HepG2 (cell line): ENCODE data around the gene SLC16A3. TPM values are rescaled to one million over a fixed set of nuclear protein-coding genes. Genes with fewer than 3 reads are reported as not detected.

Experiments used
- AKAP8 ChIP-seq: sonication (generic); formaldehyde crosslinking; IDR thresholded peaks from 2 replicates; pipeline ENCODE4 v1.5.1; 2020; ENCODE audit warnings: mild to moderate bottlenecking, missing genetic modification reagents
- ATF3 ChIP-seq: sonication (generic); formaldehyde crosslinking; IDR thresholded peaks from 2 replicates; pipeline ENCODE4 v1.4.0; 2020; ENCODE audit warnings: missing genetic modification reagents
- BRF2 ChIP-seq: sonication (generic); formaldehyde crosslinking; IDR thresholded peaks from 2 replicates; pipeline ENCODE4 v1.8.1; 2022; ENCODE audit warnings: mild to moderate bottlenecking, missing genetic modification reagents
- EHMT2 ChIP-seq: fragments of 200-600 bp; sonication (generic); IDR thresholded peaks from 2 replicates; pipeline ENCODE4 v1.7.0; 2017; ENCODE audit warnings: antibody characterized with exemption, low read depth, low read length, borderline replicate concordance
- HNRNPK ChIP-seq: fragments of 200-400 bp; formaldehyde crosslinking; IDR thresholded peaks from 2 replicates; pipeline ENCODE4 v1.6.1; 2018; ENCODE audit warnings: low read length, low read depth, moderate library complexity, mild to moderate bottlenecking; ENCODE audit not compliant: poor library complexity, severe bottlenecking
- KAT8 ChIP-seq: IDR thresholded peaks from 2 replicates; pipeline ENCODE4 v1.6.1; 2016; ENCODE audit warnings: missing genetic modification reagents, missing compliant biosample characterization
- MAZ ChIP-seq, 2 experiments: sonication (generic) in 1 of 2; formaldehyde crosslinking in 1 of 2; IDR thresholded peaks; 2 replicates each; pipeline versions ENCODE4 v1.5.0 to v1.6.1; 2012 to 2020; ENCODE audit warnings: low read depth in 2 of 2, mild to moderate bottlenecking in 2 of 2, borderline replicate concordance in 1 of 2, improper control_type of control experiment in 1 of 2, low read length in 1 of 2, missing genetic modification reagents in 1 of 2, moderate library complexity in 1 of 2
- MBNL3 ChIP-seq: fragments of 250-450 bp; sonication (Bioruptor Pico); conservative IDR thresholded peaks from 2 replicates; pipeline ENCODE4 v1.8.0; 2022; ENCODE audit warnings: mild to moderate bottlenecking, inconsistent platforms
- MLLT10 ChIP-seq: sonication (generic); formaldehyde crosslinking; IDR thresholded peaks from 2 replicates; pipeline ENCODE4 v1.4.0; 2020; ENCODE audit warnings: missing genetic modification reagents
- MLXIP ChIP-seq: sonication (generic); formaldehyde crosslinking; IDR thresholded peaks from 2 replicates; pipeline ENCODE4 v1.9.0; 2021; ENCODE audit warnings: missing genetic modification reagents, borderline replicate concordance
- MZF1 ChIP-seq: sonication (generic); formaldehyde crosslinking; IDR thresholded peaks from 2 replicates; pipeline ENCODE4 v1.8.1; 2023; ENCODE audit warnings: mild to moderate bottlenecking, missing genetic modification reagents, borderline replicate concordance
- RFX1 ChIP-seq: fragments of 450-650 bp; IDR thresholded peaks from 2 replicates; pipeline ENCODE4 v1.6.1; 2017
- SIX1 ChIP-seq: sonication (generic); formaldehyde crosslinking; IDR thresholded peaks from 2 replicates; pipeline ENCODE4 v1.4.0; 2020; ENCODE audit warnings: missing genetic modification reagents, borderline replicate concordance
- SNAPC2 ChIP-seq: sonication (generic); formaldehyde crosslinking; IDR thresholded peaks from 2 replicates; pipeline ENCODE4 v1.8.1; 2022; ENCODE audit warnings: mild to moderate bottlenecking, missing genetic modification reagents
- SYNCRIP ChIP-seq: fragments of 200-400 bp; formaldehyde crosslinking; IDR thresholded peaks from 2 replicates; pipeline ENCODE4 v1.6.1; 2018; ENCODE audit warnings: mild to moderate bottlenecking, low read depth, low read length; ENCODE audit not compliant: insufficient read depth
- TBP ChIP-seq: sonication (generic); formaldehyde crosslinking; IDR thresholded peaks from 2 replicates; pipeline ENCODE4 v1.5.0; 2020; ENCODE audit warnings: missing genetic modification reagents
- ZBTB34 ChIP-seq: sonication (generic); formaldehyde crosslinking; IDR thresholded peaks from 2 replicates; pipeline ENCODE4 v1.8.0; 2022; ENCODE audit warnings: mild to moderate bottlenecking, missing genetic modification reagents
- ZFP1 ChIP-seq: IDR thresholded peaks from 2 replicates; pipeline ENCODE4 v1.6.1; 2016
- ZFP36 ChIP-seq: fragments of 150-350 bp; IDR thresholded peaks from 2 replicates; pipeline ENCODE4 v1.6.1; 2018; ENCODE audit warnings: borderline replicate concordance, low read length, low read depth; ENCODE audit not compliant: partially characterized antibody
- ZNF124 ChIP-seq: sonication (generic); formaldehyde crosslinking; IDR thresholded peaks from 2 replicates; pipeline ENCODE4 v1.4.0; 2020; ENCODE audit warnings: missing genetic modification reagents
- ZNF296 ChIP-seq: sonication (generic); formaldehyde crosslinking; conservative IDR thresholded peaks from 2 replicates; pipeline ENCODE4 v1.5.0; 2020; ENCODE audit warnings: mild to moderate bottlenecking, missing genetic modification reagents
- ZNF619 ChIP-seq: sonication (generic); formaldehyde crosslinking; IDR thresholded peaks from 2 replicates; pipeline ENCODE4 v1.4.0; 2020; ENCODE audit warnings: mild to moderate bottlenecking, missing genetic modification reagents
- ZNF839 ChIP-seq: sonication (generic); formaldehyde crosslinking; IDR thresholded peaks from 2 replicates; pipeline ENCODE4 v1.4.0; 2020; ENCODE audit warnings: missing genetic modification reagents, mild to moderate bottlenecking, borderline replicate concordance
- polyA plus RNA-seq, 8 experiments: library from polyadenylated mRNA; depleted of rRNA in 3 of 8; stranded (reverse) in 7 of 8; unstranded in 1 of 8; fragments of >200 nt; fragmentation: Illumina TruSeq in 4 of 8; extraction: Trizol in 4 of 8; gene quantifications; 2 replicates each; pipeline versions ENCODE4 v1.2.1 to v1.2.3, GENCODE V29; 2011 to 2016; ENCODE audit warnings: low read depth in 4 of 8, missing spikeins in 1 of 8, mixed read lengths in 1 of 8; ENCODE audit not compliant: insufficient read depth in 1 of 8
- total RNA-seq, 5 experiments: library from RNA; depleted of rRNA; stranded (reverse); fragments of >200 nt; fragmentation: Illumina TruSeq; extraction: Trizol; gene quantifications; 2 replicates each; pipeline ENCODE4 v1.2.3, GENCODE V29; 2016; ENCODE audit warnings: low read depth in 1 of 5

The SLC16A3 gene
- total and polyA plus RNA-seq, 2 of the 13 experiments (the other 11 are each of a cell fraction or from before 2014, with no cell fraction given) = 242 to 349 TPM

- TF ChIP-seq KAT8 (CRISPR knock-in tag) = peak; percentile 73
- no peak for TF ChIP-seq ZBTB34 (CRISPR knock-in tag)
- TF ChIP-seq ZNF296 = 0 out of 2 replicates have a peak, but pooled peaks have one; percentile 20
- TF ChIP-seq MLLT10 (CRISPR knock-in tag) = no peak
- TF ChIP-seq AKAP8 (CRISPR knock-in tag) = peak; percentile 99
- TF ChIP-seq EHMT2 = no peak
- TF ChIP-seq ZNF619 = peak; percentile 41; the same call in 1 of the 2 replicates
- TF ChIP-seq MBNL3 (CRISPR knock-in tag) = no peak
- no peak for TF ChIP-seq ATF3 (CRISPR knock-in tag)
- TF ChIP-seq ZNF839 (CRISPR knock-in tag) = no peak; the same call in 1 of the 2 replicates
- 0 out of 2 replicates have a peak, but pooled peaks have one; percentile 11 for TF ChIP-seq MAZ (IDR thresholded peaks at IDR 0.05; ENCODE audit: borderline replicate concordance, low read depth, low read length)
- TF ChIP-seq MAZ (CRISPR knock-in tag; IDR thresholded peaks at IDR 0.05; ENCODE audit: low read depth) = no peak; the same call in 1 of the 2 replicates
- no peak for TF ChIP-seq SNAPC2 (CRISPR knock-in tag)
- TF ChIP-seq MZF1 (CRISPR knock-in tag) = peak; percentile 72
- 0 out of 2 replicates have a peak, but pooled peaks have one; percentile 7 for TF ChIP-seq SIX1 (CRISPR knock-in tag)
- TF ChIP-seq ZFP36 = no peak
- TF ChIP-seq RFX1 = no peak
- TF ChIP-seq BRF2 (CRISPR knock-in tag) = no peak
- TF ChIP-seq ZNF124 (CRISPR knock-in tag) = peak; percentile 70; the same call in 1 of the 2 replicates
- TF ChIP-seq SYNCRIP = no peak
- no peak for TF ChIP-seq ZFP1 (CRISPR knock-in tag)
- no peak; the same call in 1 of the 2 replicates for TF ChIP-seq MLXIP (CRISPR knock-in tag)
- no peak for TF ChIP-seq HNRNPK
- TF ChIP-seq TBP (CRISPR knock-in tag) = peak; percentile 19; the same call in 1 of the 2 replicates
Observed at GRCh38 chr17:82241183-82241925, 12.5 kb downstream of the SLC16A3 start (continued).
